ENCODE measurements around the gene USP37.

The USP37 gene

GRCh38 chr2:218405086-218405745 lies 162.9 kb downstream of the USP37 start:
- Histone ChIP-seq H3K36me3 (replicated peaks) (peaks cover 43% of the 10 kb centered on the region), H3K9me3 (no peaks in the 10 kb centered on the region), H3K4me1 (peaks cover 21% of the 10 kb centered on the region), H3K27me3 (ENCODE audit: low read depth) (no peaks in the 10 kb centered on the region), H3K4me3 (no peak overlapping the region)
- DNase-seq (ENCODE audit: low spot score in 2 of 2): no peak
- in situ Hi-C loops (cut with MboI; ENCODE audit: low sequenced_read_pairs): loop anchor here (10.0 kb wide), 1 partner anchor 240 kb away; no protein-coding TSS in a partner anchor

- H3K4me3 ChIP-seq: no peak overlapping the region
- in situ Hi-C loops (cut with MboI; ENCODE audit: low sequenced_read_pairs): loop anchor here (10.0 kb wide), 1 partner anchor 240 kb away; no protein-coding TSS in a partner anchor
- no peaks in the 10 kb centered on the region for H3K27me3 ChIP-seq (ENCODE audit: low read depth)
- peaks cover 43% of the 10 kb centered on the region for H3K36me3 ChIP-seq (replicated peaks)
- DNase-seq (ENCODE audit: low spot score in 2 of 2): no peak
- peaks cover 21% of the 10 kb centered on the region for H3K4me1 ChIP-seq
- H3K9me3 ChIP-seq: no peaks in the 10 kb centered on the region
These were observed 163.6 kb downstream of the USP37 start for GRCh38 chr2:218404351-218405085.

- H3K4me3 ChIP-seq: no peak overlapping the region
- H3K36me3 ChIP-seq (replicated peaks): peaks cover 43% of the 10 kb centered on the region
- in situ Hi-C loops (cut with MboI; ENCODE audit: low sequenced_read_pairs): loop anchor here (10.0 kb wide), 1 partner anchor 241 kb away; no protein-coding TSS in a partner anchor
- no peaks in the 10 kb centered on the region for H3K9me3 ChIP-seq
- no peak for DNase-seq (ENCODE audit: low spot score in 2 of 2)
- H3K4me1 ChIP-seq: peaks cover 26% of the 10 kb centered on the region
- H3K27me3 ChIP-seq (ENCODE audit: low read depth): no peaks in the 10 kb centered on the region
These were observed 164.3 kb downstream of the USP37 start for GRCh38 chr2:218403810-218404209.

- Histone ChIP-seq H3K27me3 (ENCODE audit: low read depth) (no peaks in the 10 kb centered on the region), H3K4me3 (no peak overlapping the region), H3K36me3 (replicated peaks) (peaks cover 43% of the 10 kb centered on the region), H3K4me1 (peaks cover 31% of the 10 kb centered on the region), H3K9me3 (no peaks in the 10 kb centered on the region)
- in situ Hi-C loops (cut with MboI; ENCODE audit: low sequenced_read_pairs): loop anchor here (10.0 kb wide), 1 partner anchor 242 kb away; no protein-coding TSS in a partner anchor
- no peak for DNase-seq (ENCODE audit: low spot score in 2 of 2)
These were observed 165.2 kb downstream of the USP37 start for GRCh38 chr2:218402911-218403411.

GRCh38 chr2:218402491-218402901 lies 165.7 kb downstream of the USP37 start:
- in situ Hi-C loops (cut with MboI; ENCODE audit: low sequenced_read_pairs): loop anchor here (10.0 kb wide), 1 partner anchor 242 kb away; no protein-coding TSS in a partner anchor
- Histone ChIP-seq H3K4me3 (no peak overlapping the region), H3K9me3 (no peaks in the 10 kb centered on the region), H3K4me1 (peaks cover 28% of the 10 kb centered on the region), H3K36me3 (replicated peaks) (peaks cover 43% of the 10 kb centered on the region), H3K27me3 (ENCODE audit: low read depth) (no peaks in the 10 kb centered on the region)
- DNase-seq (ENCODE audit: low spot score in 2 of 2): no peak

- in situ Hi-C loops (cut with MboI; ENCODE audit: low sequenced_read_pairs): loop anchor here (10.0 kb wide), 1 partner anchor 243 kb away; no protein-coding TSS in a partner anchor
- Histone ChIP-seq H3K9me3 (no peaks in the 10 kb centered on the region), H3K27me3 (ENCODE audit: low read depth) (no peaks in the 10 kb centered on the region), H3K36me3 (replicated peaks) (peaks cover 43% of the 10 kb centered on the region), H3K4me3 (peak overlapping the region; percentile 68; the same call in 1 of the 2 replicates), H3K4me1 (peaks cover 29% of the 10 kb centered on the region)
- DNase-seq (ENCODE audit: low spot score in 2 of 2): no peak
These were observed 166.3 kb downstream of the USP37 start for GRCh38 chr2:218401890-218402289.

- in situ Hi-C loops (cut with MboI; ENCODE audit: low sequenced_read_pairs): loop anchor here (10.0 kb wide), 1 partner anchor 244 kb away; no protein-coding TSS in a partner anchor
- peaks cover 43% of the 10 kb centered on the region for H3K36me3 ChIP-seq (replicated peaks)
- H3K4me3 ChIP-seq: peak overlapping the region; percentile 68
- H3K4me1 ChIP-seq: peaks cover 30% of the 10 kb centered on the region
- H3K9me3 ChIP-seq: no peaks in the 10 kb centered on the region
- DNase-seq (ENCODE audit: low spot score in 2 of 2): no peak
- H3K27me3 ChIP-seq (ENCODE audit: low read depth): no peaks in the 10 kb centered on the region
These were observed 166.9 kb downstream of the USP37 start for GRCh38 chr2:218400930-218401881.

Data from HAP-1 (cell line).